Stimulated activated CD4-positive, alpha-beta T cell treated with anti-CD3 and anti-CD28 coated beads, Interleukin-15, amount 100 ng/mL, for 48 hours (primary cell): ENCODE measurements around the gene RHEBL1.

Source experiments
- DNase-seq, 2 donors: peaks; one replicate each; pipeline ENCODE4 v3.0.0-alpha.2; 2020; ENCODE audit warnings: low read depth in 2 of 2

The RHEBL1 gene

DNA sequence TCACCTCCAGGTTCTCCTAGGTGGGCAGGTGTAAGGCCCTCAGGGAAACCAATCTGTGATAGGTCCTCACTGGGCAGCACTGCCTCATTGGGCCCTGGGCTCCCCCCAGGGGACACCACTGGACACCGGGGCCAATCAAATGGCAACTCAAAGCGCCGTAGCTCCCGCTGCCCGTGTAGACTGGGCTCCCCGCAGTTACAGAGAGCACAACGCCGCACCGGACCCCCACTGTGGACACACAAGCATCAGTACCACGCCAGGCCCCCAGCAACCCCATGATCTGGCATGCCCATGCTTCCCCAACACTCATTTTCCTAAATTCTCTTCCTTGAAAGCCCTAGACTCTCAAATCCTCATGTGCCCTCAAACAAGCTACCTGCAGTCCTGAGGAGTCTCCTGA, 15.3 kb downstream of the RHEBL1 start:
- DNase-seq: no peak

DNA sequence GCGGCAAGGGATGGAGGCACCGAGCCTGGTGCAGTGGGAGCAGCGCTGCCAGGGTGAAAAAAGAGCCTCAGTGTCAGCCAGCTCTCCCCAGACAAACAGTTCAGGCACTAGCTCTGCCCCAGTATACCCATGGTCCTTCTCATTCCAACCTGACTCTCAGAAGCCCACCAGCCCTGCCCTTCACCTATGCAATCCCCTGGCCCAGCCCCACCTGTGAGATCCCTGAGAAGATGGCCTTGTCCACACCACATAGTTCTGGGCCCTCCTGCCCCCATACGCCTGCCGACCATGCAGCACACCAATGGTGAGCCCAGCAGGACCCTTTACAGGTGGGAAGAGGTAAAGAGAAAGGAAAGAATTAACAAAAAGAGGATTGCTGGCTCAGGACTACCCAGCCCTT, 15.7 kb downstream of the RHEBL1 start:
- DNase-seq: no peak

DNA sequence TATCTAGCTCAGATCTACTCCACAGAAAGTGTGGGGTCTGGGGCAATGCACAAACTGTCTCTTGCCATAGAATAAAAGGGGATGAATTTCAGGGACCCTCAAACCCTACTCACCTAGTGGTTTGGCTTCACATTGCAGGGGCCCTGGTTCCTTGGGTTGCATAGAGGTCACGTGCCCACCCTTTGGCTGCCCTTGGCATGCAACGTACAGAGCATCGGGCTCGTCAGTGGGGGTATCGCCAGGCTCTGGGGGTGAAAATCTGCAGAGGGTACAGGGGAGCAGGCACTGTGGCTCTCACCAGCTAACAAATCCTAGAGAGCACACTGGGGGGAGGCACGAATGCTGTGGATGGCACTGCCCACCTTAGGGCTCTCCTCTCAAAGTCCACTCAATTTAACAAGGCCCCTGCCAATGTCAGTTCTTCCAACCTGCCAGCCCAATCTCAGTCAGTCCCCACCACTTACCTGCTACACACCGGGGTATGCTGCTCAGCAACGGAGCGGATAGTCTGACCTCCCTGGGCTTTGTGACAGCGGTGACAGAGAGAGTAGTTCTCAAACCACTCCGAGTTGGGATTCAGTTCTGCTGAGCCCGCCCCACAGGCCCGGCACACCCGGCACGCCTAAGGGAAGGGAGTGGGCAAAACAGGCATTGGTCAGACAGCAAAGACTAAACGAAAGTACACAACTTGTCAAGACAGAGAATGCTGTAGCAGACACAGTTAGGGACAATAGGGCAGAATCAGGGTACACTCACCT, 17.1 kb downstream of the RHEBL1 start:
- no peak for DNase-seq

DNA sequence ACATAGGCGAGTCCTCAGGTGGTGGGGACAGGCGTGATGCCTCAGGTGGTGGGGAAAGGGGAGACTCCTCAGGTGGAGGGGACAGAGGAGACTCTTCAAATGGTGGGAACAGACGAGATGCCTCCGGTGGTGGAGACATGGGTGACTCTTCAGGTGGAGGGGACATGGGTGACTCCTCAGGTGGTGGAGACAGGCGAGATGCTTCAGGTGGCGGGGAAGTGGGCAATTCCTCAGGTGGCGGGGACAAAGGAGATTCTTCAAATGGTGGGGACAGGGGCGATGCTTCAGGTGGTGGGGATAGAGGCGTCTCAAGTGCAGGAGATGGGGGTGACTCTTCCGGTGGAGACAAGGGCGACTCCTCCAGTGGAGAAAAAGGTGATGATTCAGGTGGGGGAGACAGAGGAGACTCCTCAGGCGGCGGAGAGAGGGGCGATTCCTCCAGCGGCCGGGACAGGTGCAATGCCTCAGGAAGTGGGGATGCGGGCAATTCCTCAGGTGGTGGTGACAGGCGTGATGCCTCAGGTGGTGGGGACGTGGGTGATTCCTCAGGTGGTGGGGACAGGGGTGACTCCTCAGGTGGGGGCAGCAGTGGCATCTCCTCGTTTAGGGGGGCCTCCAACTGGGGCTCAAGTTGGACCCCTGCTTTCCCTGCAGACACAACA, 17.9 kb downstream of the RHEBL1 start:
- DNase-seq: no peak

DNA sequence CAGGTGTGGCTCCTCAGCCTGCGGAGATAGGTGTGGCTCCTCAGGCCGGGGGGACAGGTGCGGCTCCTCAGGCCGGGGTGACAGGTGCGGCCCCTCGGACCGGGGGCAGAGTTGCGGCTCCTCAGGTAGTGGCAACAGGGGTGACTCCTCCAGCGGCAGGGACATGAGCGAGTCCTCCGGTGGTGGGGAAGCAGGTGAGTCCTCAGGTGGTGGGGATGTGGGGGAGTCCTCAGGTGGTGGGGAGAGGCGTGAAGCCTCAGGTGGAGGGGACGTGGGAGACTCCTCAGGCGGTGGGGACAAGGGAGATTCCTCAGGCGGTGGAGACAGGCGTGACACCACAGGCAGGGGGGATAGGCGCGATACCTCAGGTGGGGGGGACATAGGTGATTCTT, 18.4 kb downstream of the RHEBL1 start:
- no peak for DNase-seq

DNA sequence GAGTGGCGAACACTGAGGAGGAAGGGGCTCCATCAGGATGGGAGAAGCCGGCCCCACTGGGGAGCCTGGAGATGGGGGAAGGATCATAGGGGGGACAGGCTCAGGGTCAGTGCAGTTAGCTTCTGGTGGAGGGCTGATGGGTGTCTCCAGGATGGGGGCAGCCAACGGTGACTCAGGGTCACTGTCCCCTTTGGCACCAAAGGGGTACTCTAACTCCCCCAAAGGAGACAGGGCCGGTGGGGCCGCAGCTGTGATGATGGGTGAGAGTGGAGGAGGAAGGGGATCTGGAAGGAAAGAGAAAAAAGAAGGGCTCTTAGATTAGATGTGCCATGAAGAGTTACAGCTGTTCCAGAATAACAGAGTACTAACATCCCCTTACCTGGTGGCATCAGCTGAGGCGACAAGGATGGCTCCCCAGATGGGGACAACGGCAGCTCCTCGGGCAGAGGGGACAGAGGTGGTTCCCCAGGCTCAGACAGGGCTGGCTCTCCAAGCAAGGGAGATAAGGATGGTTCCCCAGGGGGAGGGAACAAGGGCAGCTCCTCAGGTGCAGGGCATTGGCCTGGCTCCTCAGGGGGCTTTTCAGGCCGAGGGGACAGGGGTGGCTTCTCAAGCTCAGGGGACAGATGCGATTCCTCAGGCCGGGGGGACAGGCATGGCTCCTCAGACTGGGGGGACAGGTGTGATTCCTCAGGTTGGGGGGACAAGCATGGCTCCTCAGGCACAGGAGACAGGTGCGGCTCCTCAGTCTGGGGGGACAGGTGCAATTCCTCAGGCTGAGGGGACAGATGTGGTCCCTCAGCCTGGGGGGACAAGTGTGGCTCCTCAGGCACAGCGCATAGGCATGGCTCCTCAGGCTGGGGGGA, 19.0 kb downstream of the RHEBL1 start:
- DNase-seq: no peak

DNA sequence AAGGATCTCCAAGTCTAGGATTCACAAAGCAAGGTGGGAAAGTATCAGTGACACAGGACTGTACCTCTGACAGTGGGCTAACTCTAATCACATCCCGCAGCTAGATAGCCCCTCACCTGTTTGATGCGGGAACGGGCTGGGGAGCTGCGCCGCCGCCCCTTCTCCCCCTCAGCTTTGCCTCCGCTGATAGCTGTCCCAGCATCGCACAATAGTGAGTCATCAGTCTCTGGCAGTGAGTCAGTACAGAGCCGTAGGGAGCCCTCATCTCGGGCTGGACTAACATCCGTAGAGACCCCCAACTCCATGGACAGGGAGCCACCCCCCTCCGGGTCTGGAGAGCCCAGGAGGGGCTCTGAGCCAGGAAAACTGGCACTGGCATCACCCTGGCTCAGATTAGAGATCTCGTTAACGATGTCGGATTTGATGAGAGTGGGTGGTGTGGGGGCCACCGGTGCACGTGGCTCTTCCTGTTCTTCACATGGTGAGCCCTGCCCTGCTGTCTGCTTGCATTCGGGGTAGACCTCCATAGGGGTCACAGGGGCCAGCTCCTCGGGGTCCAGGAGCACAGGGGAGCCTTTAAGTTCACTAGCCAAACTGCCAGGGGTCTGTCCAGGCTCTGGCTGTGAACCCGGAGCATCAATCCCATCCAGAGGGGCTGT, 20.1 kb downstream of the RHEBL1 start:
- DNase-seq: no peak

DNA sequence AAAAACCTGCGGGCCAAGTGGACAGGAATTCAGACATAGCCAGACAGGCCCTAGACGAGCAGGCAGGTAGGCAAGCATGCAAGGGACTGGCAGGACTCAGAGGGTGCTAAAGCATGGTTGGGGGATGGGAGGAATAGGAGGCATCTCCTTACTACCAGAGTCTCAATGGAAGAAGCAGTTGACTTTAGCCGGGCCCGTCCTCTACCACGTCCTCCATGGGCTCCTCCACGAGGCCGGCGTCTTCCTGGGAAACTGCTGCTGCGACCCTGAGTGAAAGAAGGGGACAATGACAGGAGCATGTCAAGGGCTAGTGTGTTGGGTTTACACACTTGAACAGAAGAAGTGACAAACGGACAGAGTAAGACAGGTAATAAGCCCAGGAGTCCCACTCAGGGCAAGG, 20.8 kb downstream of the RHEBL1 start:
- DNase-seq: no peak

DNA sequence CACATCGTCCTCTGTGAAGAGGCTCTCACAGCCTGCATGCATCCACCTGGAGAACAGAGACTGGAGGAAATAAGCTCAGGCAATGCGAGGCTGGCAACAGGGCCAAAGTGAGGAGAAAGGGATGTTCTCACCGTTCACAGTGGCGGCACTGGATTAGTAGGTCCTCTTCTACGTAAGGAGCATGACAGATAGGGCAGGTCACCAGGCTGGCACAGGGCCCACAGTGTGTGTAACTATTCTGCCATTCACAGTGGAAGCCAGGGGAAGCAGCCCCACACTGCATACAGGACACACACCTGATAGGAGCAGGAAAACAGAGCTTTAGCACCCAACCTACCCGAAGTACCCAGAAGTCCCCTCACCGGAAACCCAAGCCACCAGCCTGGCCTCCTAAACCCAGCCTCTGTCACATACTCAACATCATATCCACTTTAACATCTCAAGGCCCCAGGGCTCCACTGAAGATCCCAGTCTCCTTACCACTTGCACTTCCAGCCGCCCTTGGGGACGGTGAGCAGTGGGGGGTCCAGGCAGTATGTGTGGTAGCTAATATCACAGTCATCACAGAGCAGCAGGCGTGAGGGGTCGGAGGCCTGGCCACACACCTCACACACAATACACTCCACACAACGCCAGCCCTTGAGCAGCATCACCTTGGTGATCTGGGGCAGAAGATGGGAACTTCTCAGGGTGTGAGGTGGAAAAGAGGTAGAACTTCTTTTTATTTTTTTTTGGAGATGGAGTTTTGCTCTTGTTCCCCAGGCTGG, 23.5 kb downstream of the RHEBL1 start:
- DNase-seq: no peak

DNA sequence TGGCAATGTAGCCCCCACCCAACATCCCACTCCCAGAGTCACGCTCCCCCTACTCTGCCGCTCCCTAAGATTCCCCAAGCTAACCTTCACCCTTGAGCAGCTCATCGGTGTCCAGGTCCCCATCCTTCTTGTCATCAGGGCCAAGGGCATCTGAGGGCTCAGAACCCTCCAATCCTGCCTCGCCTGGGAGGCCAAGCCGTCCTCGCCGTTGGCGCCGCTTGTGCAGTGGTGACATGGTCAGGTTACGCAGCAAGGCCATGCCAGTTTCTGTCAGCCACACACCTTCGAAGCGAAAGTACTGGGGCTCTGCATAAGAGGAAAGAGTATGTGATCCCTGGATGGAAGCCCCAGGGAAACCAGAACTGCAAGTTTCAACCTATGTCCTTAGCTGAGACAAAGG, 25.1 kb downstream of the RHEBL1 start:
- no peak for DNase-seq

DNA sequence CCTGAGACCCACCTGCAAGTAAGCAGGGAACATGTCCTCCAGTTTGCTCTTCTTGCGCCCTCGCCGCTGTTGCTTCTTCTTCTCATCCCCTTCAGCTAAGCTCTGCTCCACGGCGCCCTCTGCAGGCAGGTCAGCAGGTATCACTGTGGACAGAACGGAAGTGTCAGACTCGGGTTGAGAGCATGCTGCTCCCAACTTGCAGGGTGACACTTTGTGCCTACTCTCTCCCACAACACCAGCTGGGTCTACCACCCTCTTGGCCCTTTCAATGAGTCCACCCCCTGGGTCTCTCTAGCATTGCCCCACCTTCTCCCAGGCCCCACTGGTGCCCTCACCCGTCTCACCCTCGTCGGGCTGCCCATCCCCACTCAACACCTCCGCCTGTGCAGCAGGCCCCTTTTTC, 25.9 kb downstream of the RHEBL1 start:
- DNase-seq: peak; percentile 60 to 70

DNA sequence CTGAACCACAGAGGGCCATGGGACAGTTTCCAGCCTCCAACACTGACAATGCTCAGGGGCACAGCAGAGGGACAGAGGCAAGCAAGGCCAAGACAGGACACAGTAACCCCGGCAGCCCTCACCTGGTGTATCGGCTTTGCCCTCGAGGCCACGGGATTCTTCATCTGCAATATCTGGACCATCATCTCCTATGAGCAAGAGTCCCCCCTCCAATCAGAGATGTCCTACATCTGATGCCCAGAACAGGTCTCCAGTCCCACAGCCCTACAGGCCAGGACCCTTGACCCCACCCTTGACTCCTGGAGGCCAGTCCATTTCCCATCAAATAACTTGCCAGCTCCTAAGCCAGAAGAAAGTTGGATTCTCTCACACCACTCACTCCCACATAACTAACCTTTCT, 26.5 kb downstream of the RHEBL1 start:
- no peak for DNase-seq

DNA sequence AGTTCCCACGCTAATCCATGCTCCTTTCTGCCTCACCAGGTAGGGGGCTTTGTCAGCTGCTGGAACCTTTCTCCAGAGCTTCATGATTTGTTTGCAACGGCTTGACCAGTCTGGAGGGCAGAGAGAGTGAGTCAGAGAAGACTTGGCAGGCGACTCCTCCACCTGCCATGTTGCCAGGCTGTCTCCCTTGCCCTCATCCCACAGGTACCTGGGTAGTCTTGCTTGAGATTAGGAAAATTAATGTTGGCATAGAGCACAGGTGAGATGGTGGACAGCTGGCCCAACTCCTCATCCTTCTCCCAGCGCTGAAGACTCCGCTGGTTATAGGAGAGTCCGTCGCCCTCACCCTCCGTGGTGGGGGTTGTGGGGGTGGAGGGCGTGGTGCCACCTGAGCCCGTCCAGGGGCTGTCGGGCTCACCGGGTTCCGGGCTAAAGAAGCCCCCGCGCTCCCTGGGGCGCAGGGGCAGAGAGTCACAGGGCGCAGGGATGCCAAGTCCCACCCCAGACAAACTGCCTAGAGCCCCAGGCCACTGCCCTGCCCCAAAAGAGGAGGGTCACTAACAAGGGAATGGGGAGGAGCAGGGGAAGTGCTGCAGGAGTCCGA, 27.8 kb downstream of the RHEBL1 start:
- DNase-seq: no peak

DNA sequence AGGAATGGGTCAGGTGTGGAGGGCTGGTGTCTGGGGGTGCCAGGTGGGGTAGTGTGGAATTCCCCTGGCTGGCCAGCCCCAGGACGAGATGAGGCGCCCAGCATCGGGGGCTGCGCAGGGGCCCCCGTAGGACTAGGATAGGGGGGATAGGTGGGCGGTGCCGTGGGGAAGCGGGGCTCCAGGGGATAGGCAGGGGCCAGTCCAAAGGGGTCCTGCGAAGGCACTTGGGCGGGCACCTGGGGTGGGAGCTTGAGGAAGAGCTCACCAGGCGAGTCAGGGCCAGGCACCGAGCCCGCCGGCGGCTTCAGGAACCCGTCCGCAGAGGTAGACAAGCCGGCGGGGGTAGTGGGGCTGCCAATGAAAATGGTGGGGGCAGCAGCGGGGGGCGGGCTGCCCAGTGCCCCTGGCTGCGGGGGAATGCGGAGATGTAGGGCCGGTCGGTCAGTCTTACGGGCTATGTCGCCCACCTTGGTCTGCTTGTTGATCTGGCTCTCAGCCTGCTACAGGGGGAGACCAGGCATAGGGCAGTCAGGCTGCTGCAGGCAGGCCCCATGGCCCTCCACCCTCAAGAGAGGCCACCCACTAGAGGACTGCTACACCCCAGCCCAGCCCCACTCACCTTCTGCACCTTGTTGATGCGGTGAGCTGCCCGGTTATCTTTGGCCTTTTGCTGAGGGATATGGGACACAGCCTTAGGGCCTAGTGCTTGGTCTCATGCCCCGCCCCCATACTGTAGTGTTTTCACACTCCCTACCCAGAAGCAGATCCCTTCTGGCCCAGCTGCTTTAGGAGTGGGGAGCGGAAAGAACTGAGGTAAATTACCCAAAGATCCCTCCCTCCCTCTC, 28.5 kb downstream of the RHEBL1 start:
- no peak for DNase-seq

DNA sequence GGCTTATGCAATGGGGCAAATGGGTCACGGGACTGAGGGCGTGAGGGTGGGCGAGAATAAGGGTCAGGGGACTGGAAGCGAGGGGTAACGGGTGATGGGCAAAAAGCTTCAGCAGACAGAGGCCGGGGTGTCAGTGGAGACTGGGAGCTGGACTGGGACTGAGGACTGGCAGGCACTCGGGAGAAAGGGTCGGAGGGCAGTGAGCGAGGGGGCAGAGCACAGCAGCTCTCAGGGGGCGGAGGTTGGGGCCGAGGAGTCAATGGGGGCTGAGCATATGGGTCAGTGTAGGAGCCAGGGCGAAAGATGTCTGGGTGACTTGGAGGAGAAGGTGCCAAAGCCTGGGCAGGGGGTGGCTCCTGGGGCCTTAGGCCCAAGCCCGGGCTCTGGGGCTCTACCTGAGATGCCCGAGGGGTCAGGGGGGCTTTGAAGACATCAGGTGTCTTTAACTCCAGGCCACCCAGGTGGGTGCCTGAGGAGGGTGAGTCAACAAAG, 29.4 kb downstream of the RHEBL1 start:
- DNase-seq: no peak

DNA sequence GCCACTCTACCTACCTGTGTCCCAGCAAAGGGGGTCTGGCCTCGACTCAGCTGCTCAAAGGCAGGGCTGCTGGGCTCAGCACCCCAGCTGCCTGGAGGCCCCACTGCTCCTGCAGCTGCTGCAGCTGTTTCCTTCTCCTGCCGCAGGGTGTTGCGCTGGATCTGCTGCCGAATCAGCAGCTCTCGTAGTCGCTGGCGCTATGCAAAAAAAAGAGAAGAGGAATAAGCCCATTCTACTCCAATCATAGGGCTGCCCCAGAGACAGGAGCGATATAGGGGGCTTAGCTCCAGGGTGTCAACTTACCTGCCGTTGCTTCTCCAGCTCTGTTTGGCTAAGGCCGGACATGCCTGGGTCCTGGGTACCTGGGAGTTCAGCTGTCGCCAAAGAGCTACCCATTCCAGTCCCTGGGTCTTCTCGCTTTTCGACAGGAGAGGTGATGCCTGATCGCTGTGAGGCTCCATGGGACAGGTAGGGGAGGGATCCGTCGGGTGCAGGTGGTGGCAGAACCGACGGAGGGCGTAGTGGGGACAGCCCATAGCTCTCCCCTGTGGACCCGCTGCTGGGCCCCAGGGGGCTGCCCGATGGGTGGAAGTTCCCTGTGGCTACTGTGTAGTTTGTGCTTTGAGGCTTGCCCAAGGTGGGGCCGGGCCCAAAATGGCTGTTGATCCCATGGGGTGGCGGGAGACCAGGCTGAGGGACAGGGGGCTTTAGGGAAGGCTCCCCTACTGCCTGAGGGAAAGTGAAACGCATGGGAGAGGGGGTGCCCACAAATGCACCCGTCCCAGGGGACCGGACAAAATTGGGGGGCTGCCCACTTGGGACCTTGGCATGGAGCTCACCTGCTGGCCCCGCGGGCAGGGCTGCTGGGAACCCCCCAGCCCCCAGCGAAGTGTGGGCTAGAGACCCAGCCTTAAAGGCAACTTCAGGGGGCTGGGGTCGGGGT, 30.1 kb downstream of the RHEBL1 start:
- no peak for DNase-seq

DNA sequence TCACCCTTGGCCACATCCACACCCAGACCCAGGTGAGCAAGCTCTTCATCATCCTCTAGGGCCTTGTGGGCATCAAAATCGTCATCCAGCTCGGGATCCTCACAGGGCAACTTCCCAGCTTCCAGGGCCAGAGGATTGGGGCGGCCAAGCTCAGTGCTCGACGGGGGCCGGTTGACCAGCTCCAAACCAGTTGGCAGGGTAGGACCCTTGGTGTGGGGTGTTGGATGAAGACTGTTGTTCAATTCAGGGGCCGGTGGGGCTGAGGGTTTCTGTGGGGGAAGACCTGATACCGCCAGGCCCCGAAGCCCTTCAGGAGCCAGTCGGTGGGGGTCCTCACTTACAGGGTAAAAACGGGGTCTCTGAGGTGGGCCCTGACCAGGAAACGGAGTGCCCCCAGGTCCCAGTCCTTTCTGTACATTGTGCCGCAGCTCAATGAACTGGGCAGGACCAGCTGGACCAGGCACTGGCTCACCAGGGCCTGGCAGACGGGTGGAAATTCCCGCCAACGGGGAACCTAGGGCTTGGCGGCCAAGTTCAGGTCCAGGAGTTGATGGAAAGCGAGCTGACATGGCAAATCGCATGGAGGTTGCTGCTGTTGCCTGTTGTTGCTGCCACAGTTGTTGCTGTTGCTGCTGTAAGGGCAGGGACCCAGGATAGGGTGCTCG, 31.4 kb downstream of the RHEBL1 start:
- no peak for DNase-seq

DNA sequence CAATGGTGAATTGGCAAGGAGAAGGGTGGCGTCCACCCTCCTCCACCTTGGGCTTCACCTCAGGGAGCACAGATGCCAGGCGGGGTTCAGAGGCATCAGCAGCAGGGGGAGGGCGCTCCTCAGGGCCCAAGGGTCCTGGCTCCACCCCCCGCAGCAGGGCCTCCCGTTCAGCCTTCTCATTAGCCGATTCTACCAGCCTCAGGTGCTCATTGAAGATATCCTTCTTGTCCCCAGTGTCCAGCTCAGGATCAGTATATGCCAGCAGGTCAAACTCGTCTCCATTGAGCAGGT, 31.9 kb downstream of the RHEBL1 start:
- DNase-seq: no peak
